Nephron progenitor cell (in vitro differentiated cells): ENCODE measurements around the gene ANKH.

Source experiments
- DNase-seq: peaks from one replicate; pipeline ENCODE4 v3.0.0; 2021
- H3K27ac Mint-ChIP-seq: 2 replicates; pipeline ENCODE4 v1.8.0; 2021; ENCODE audit warnings: mild to moderate bottlenecking, moderate library complexity, mixed read lengths
- H3K27me3 Mint-ChIP-seq: 2 replicates; pipeline ENCODE4 v1.8.0; 2021; ENCODE audit warnings: mild to moderate bottlenecking, low read depth, mixed read lengths; ENCODE audit not compliant: poor library complexity
- H3K36me3 Mint-ChIP-seq: 2 replicates; pipeline ENCODE4 v1.8.0; 2021; ENCODE audit warnings: low read depth, mixed read lengths
- H3K4me1 Mint-ChIP-seq: 2 replicates; pipeline ENCODE4 v1.8.0; 2021; ENCODE audit warnings: mixed read lengths
- H3K4me3 Mint-ChIP-seq: 2 replicates; pipeline ENCODE4 v1.8.0; 2021; ENCODE audit warnings: mild to moderate bottlenecking, moderate library complexity, mixed read lengths
- H3K9me3 Mint-ChIP-seq: 2 replicates; pipeline ENCODE4 v1.8.0; 2021; ENCODE audit warnings: mild to moderate bottlenecking, moderate library complexity, mixed read lengths
- TF ChIP-seq, protein P1 (sequence below): fragments of 200-600 bp; sonication (generic); IDR thresholded peaks from 2 replicates; pipeline ENCODE4 v1.5.0; 2021; ENCODE audit warnings: antibody characterized with exemption

The ANKH gene

DNA sequence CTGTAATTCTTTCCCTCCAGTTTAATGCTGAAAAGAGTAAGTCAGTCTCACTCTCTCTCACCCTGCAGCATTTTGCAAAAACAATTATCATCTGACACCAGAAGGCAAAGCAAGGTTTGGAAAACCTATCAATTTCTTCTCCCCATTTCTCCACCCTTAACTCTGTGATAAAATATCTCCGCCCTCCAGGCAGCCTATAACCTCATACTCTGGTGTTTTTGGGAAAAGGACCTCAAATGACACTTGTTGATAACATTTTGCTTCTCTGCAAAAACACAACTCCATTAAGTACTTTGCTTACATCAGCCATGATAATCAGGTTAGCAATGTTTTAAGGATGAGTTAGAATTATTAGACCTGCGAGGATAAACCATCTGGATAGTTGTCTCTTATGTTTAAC lies 2.3 kb downstream of the ANKH start:
- Mint-ChIP-seq H3K4me3 (no peak overlapping the region), H3K4me1 (peaks cover 14% of the 10 kb centered on the region), H3K27ac (no peak overlapping the region), H3K36me3 (no peaks in the 10 kb centered on the region), H3K27me3 (peaks cover 63% of the 10 kb centered on the region), H3K9me3 (no peaks in the 10 kb centered on the region)
- TF ChIP-seq, protein P1, sequence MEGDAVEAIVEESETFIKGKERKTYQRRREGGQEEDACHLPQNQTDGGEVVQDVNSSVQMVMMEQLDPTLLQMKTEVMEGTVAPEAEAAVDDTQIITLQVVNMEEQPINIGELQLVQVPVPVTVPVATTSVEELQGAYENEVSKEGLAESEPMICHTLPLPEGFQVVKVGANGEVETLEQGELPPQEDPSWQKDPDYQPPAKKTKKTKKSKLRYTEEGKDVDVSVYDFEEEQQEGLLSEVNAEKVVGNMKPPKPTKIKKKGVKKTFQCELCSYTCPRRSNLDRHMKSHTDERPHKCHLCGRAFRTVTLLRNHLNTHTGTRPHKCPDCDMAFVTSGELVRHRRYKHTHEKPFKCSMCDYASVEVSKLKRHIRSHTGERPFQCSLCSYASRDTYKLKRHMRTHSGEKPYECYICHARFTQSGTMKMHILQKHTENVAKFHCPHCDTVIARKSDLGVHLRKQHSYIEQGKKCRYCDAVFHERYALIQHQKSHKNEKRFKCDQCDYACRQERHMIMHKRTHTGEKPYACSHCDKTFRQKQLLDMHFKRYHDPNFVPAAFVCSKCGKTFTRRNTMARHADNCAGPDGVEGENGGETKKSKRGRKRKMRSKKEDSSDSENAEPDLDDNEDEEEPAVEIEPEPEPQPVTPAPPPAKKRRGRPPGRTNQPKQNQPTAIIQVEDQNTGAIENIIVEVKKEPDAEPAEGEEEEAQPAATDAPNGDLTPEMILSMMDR = no peak
- no peak for DNase-seq

DNA sequence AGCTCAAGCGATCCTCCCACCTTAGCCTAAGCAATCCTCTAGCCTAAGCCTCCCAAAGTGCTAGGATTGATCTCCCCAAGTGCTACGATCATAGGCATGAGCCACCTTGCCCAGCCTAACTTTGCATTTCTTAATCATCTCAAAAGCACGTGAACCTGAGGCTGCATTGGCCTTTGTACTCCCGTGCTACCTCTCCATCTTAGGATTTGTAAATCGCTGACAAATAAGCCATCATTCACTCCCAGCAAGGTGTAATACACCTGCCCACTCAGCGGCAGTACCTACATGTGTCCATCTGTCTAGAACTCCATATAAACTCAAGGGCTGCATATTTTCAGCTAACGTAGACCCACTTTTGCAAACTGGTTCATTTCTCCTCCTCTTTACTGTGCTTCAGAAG lies 2.8 kb downstream of the ANKH start:
- H3K27me3 Mint-ChIP-seq = peaks cover 64% of the 10 kb centered on the region
- H3K4me3 Mint-ChIP-seq = no peak overlapping the region

GRCh38 chr5:14864181-14864812 lies 7.3 kb downstream of the ANKH start:
- Mint-ChIP-seq H3K4me1 (peaks cover 9% of the 10 kb centered on the region), H3K27ac (no peak overlapping the region), H3K36me3 (no peaks in the 10 kb centered on the region), H3K9me3 (no peaks in the 10 kb centered on the region), H3K4me3 (no peak overlapping the region), H3K27me3 (peaks cover 31% of the 10 kb centered on the region)
- TF ChIP-seq, protein P1 = no peak
- no peak for DNase-seq

More for the DNA sequence above, 2.8 kb downstream of the ANKH start:
- Mint-ChIP-seq H3K36me3 (no peaks in the 10 kb centered on the region), H3K9me3 (no peaks in the 10 kb centered on the region), H3K4me1 (peaks cover 14% of the 10 kb centered on the region), H3K27ac (no peak overlapping the region)
- TF ChIP-seq, protein P1 = no peak
- DNase-seq = no peak

GRCh38 chr5:14863105-14863504 lies 8.5 kb downstream of the ANKH start:
- DNase-seq = no peak
- Mint-ChIP-seq H3K9me3 (no peaks in the 10 kb centered on the region), H3K27me3 (peaks cover 20% of the 10 kb centered on the region), H3K36me3 (no peaks in the 10 kb centered on the region), H3K4me3 (no peak overlapping the region), H3K27ac (no peak overlapping the region), H3K4me1 (peaks cover 9% of the 10 kb centered on the region)
- TF ChIP-seq, protein P1 = no peak

GRCh38 chr5:14861123-14861765 lies 10.3 kb downstream of the ANKH start:
- H3K27ac Mint-ChIP-seq = no peak overlapping the region
- H3K9me3 Mint-ChIP-seq = no peaks in the 10 kb centered on the region
- no peaks in the 10 kb centered on the region for H3K36me3 Mint-ChIP-seq
- H3K4me1 Mint-ChIP-seq = peaks cover 9% of the 10 kb centered on the region
- H3K27me3 Mint-ChIP-seq = peaks cover 13% of the 10 kb centered on the region
- H3K4me3 Mint-ChIP-seq = no peak overlapping the region
- DNase-seq = no peak
- TF ChIP-seq, protein P1 = no peak

DNA sequence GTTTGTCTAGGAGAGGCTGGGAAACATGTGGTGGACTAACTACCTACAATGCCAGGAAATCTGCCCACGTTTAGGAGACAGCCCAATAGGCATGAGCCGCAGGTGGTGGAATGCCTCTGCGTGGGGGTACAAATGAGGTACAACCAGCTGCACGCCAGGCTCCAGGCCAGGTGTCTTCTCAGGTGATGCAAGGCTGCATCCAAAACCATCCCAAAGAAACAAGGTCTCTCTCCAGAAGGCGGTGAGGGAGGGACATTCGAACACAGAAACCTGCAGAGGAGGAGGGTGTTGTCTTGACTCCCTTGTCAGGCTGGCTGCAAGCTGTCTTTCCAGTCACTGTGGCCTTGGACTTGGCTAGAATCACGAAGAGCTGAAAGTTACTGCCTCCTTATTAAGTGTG lies 11.6 kb downstream of the ANKH start:
- Mint-ChIP-seq H3K27ac (no peak overlapping the region), H3K9me3 (no peaks in the 10 kb centered on the region), H3K36me3 (no peaks in the 10 kb centered on the region), H3K27me3 (peaks cover 12% of the 10 kb centered on the region), H3K4me3 (no peak overlapping the region), H3K4me1 (peaks cover 9% of the 10 kb centered on the region)
- TF ChIP-seq, protein P1 = no peak
- DNase-seq = no peak
